Activated CD8-positive, alpha-beta T cell treated with anti-CD3 and anti-CD28 coated beads for 36 hours (primary cell): ENCODE measurements around the gene PPT1. TPM values are rescaled to one million over a fixed set of nuclear protein-coding genes. Genes with fewer than 3 reads are reported as not detected.

Source experiments
- ATAC-seq: fragments of 200-7000 bp; cut with Tn5 transposase; one replicate; pipeline ENCODE4 v1.10.0; 2021; ENCODE audit warnings: mild to moderate bottlenecking, moderate library complexity
- CTCF ChIA-PET: fragments of 350-600 bp; sonication (Branson Sonifier 250); formaldehyde crosslinking; loops from one replicate; lab custom pipeline; 2021; ENCODE audit warnings: antibody characterized with exemption; lab: Charles Lee
- POLR2A ChIA-PET: fragments of 350-600 bp; sonication (Branson Sonifier 250); formaldehyde crosslinking; loops from one replicate; lab custom pipeline; 2021; ENCODE audit warnings: antibody characterized with exemption; lab: Charles Lee
- DNase-seq: peaks from one replicate; pipeline ENCODE4 v3.0.0-alpha.2; 2020
- H3K27ac Mint-ChIP-seq: one replicate; pipeline ENCODE4 v1.8.0; 2021; ENCODE audit warnings: mild to moderate bottlenecking, mixed read lengths
- H3K27me3 Mint-ChIP-seq: one replicate; pipeline ENCODE4 v1.8.0; 2021; ENCODE audit warnings: mixed read lengths
- H3K36me3 Mint-ChIP-seq: one replicate; pipeline ENCODE4 v1.8.0; 2021; ENCODE audit warnings: low read depth, mixed read lengths
- H3K4me1 Mint-ChIP-seq: one replicate; pipeline ENCODE4 v1.8.0; 2021; ENCODE audit warnings: low read depth, mixed read lengths
- H3K4me3 Mint-ChIP-seq: one replicate; pipeline ENCODE4 v1.8.0; 2021; ENCODE audit warnings: mild to moderate bottlenecking, moderate library complexity, mixed read lengths
- H3K9me3 Mint-ChIP-seq: one replicate; pipeline ENCODE4 v1.8.0; 2021; ENCODE audit warnings: mixed read lengths
- CTCF ChIP-seq: fragments of 200-600 bp; IDR thresholded peaks from one replicate; pipeline ENCODE4 v1.8.0; 2022; ENCODE audit warnings: antibody characterized with exemption, mild to moderate bottlenecking
- intact Hi-C: fragments of 100-400 bp; cut with micrococcal nuclease; formaldehyde crosslinking; loops from one replicate; pipeline ENCODE4 v1.10.0; 2022
- total RNA-seq, 2 experiments: library from RNA; stranded (reverse); gene quantifications; one replicate each; pipeline ENCODE4 v1.2.3, GENCODE V29; 2021

The PPT1 gene
- total RNA-seq, 2 experiments from 2014 or later: 60.6 to 69.1 TPM

DNA sequence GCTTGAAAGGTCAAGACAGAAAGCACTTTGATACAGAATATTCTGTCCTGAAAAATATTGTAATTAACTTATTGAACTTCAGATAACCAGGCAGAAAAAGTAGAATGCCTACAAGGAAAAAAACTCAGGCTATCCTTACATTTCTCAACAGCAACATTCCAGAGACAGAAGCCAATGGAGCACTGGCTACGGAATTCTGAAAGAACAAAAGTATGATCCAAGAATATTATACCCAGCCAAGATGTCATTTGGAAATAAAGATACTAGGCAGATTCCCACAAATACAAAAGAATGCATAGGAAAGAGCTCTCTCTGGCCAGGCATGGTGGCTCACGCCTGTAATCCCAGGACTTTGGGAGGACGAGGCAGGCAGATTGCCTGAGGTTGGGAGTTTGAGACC lies 5.8 kb upstream of the PPT1 start:
- ATAC-seq: no peak
- intact Hi-C loops: no loop called here
- H3K27me3 Mint-ChIP-seq: no peaks in the 10 kb centered on the region
- H3K4me1 Mint-ChIP-seq: peaks cover 3% of the 10 kb centered on the region
- H3K27ac Mint-ChIP-seq: no peak overlapping the region
- H3K9me3 Mint-ChIP-seq: peaks cover 3% of the 10 kb centered on the region
- ChIA-PET CTCF (interaction anchor here (1.0 to 1.6 kb wide), 3 partner anchors 41 to 236 kb away, joined by 3 to 8 read pairs (median 5); no protein-coding TSS in a partner anchor), POLR2A (no interaction called here)
- TF ChIP-seq CTCF: no peak
- H3K36me3 Mint-ChIP-seq: no peaks in the 10 kb centered on the region
- no peak for DNase-seq
- no peak overlapping the region for H3K4me3 Mint-ChIP-seq

GRCh38 chr1:40102038-40102437 lies 5.0 kb upstream of the PPT1 start:
- H3K27me3 Mint-ChIP-seq: no peaks in the 10 kb centered on the region
- ATAC-seq: no peak
- no peak for DNase-seq
- no peak for TF ChIP-seq CTCF
- peaks cover 3% of the 10 kb centered on the region for H3K9me3 Mint-ChIP-seq
- peaks cover 7% of the 10 kb centered on the region for H3K4me1 Mint-ChIP-seq
- H3K27ac Mint-ChIP-seq: no peak overlapping the region
- ChIA-PET POLR2A (interaction anchor here (1.4 kb wide), 1 partner anchor 155 kb away, joined by 4 read pairs; no protein-coding TSS in a partner anchor), CTCF (interaction anchor here (1.5 to 1.6 kb wide), 2 partner anchors 42 to 237 kb away, joined by 7 to 8 read pairs; no protein-coding TSS in a partner anchor)
- no peak overlapping the region for H3K4me3 Mint-ChIP-seq
- H3K36me3 Mint-ChIP-seq: no peaks in the 10 kb centered on the region
- intact Hi-C loops: no loop called here

GRCh38 chr1:40096646-40096976 lies 441 bp downstream of the PPT1 start:
- H3K27ac Mint-ChIP-seq: peak overlapping the region; percentile 93
- H3K27me3 Mint-ChIP-seq: no peaks in the 10 kb centered on the region
- TF ChIP-seq CTCF: no peak
- ATAC-seq: peak; percentile 50
- no peak for DNase-seq
- peaks cover 30% of the 10 kb centered on the region for H3K4me1 Mint-ChIP-seq
- ChIA-PET POLR2A (no interaction called here), CTCF (interaction anchor here (1.4 to 3.2 kb wide), 2 partner anchors 8 to 242 kb away, joined by 3 to 13 read pairs; no protein-coding TSS in a partner anchor)
- intact Hi-C loops: no loop called here
- peak overlapping the region; percentile 93 for H3K4me3 Mint-ChIP-seq
- H3K36me3 Mint-ChIP-seq: peaks cover 21% of the 10 kb centered on the region
- H3K9me3 Mint-ChIP-seq: no peaks in the 10 kb centered on the region

DNA sequence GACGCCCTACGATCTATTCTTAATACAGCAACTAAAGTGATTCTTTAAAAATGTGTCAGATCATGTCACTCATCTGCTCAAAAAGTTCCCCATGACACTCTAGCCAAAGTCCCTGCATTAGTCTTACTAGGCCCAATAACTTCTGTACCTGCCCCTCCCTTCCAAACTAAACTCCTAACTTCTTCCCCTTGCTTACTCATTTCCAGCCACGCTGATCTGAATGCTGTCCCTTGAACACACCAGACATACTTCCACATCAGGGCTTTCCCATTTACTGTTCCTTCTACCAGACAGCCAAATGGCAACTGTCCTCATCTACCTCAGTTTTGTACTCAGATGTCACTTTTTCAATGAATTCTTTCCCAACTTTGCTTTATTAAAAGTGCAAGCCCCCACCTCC lies 1.2 kb downstream of the PPT1 start:
- ChIA-PET CTCF (interaction anchor here (1.0 to 1.7 kb wide), 2 partner anchors 11 to 13 kb away, joined by 3 to 9 read pairs; no protein-coding TSS in a partner anchor), POLR2A (no interaction called here)
- no peak overlapping the region for H3K27ac Mint-ChIP-seq
- no peak for ATAC-seq
- no peak for TF ChIP-seq CTCF
- DNase-seq: no peak
- H3K27me3 Mint-ChIP-seq: no peaks in the 10 kb centered on the region
- H3K4me3 Mint-ChIP-seq: peak overlapping the region; percentile 93
- peaks cover 30% of the 10 kb centered on the region for H3K4me1 Mint-ChIP-seq
- H3K36me3 Mint-ChIP-seq: peaks cover 27% of the 10 kb centered on the region
- intact Hi-C loops: no loop called here
- no peaks in the 10 kb centered on the region for H3K9me3 Mint-ChIP-seq

DNA sequence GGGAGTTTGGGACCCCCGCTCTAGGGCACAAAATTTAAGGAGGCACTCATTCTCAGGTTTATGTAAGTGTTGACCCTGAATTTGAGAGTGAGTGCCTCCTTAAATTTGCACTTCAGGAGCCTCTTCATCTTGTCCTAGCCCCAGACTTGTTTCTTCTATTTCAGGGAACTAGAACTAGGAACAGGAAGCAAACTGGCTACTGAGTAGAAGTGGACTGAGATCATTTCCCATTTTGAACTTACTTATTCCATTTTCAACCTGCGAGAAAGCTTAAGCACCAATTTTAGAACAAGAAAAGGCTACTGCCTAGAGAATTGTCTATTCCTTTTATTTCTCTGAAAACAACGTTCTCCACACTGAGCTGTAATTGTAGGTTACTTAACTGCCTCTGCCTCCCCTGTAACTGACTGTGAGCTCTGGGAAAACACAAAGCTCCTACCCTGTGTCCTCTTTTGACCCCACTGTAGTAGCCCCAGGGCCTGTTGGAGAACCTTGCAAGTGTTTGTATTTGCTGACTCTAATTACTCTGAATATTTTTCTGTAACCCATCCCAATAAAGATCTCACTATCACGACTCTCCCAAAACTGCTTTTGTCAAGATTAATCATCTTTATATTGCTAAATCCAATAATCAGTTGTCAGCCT lies 2.5 kb downstream of the PPT1 start:
- Mint-ChIP-seq H3K36me3 (peaks cover 32% of the 10 kb centered on the region), H3K9me3 (no peaks in the 10 kb centered on the region), H3K27ac (no peak overlapping the region), H3K4me3 (no peak overlapping the region), H3K27me3 (no peaks in the 10 kb centered on the region), H3K4me1 (peaks cover 30% of the 10 kb centered on the region)
- POLR2A ChIA-PET: no interaction called here
- intact Hi-C loops: no loop called here
- DNase-seq (no peak), ATAC-seq (no peak)
- CTCF ChIA-PET: interaction anchor here (1.0 to 1.7 kb wide), 4 partner anchors 10 to 244 kb away, joined by 3 to 9 read pairs (median 4); no protein-coding TSS in a partner anchor
- no peak for TF ChIP-seq CTCF
